H1 (cell line): Measurements from ENCODE around the gene SLC7A8. TPM values are rescaled to one million over a fixed set of nuclear protein-coding genes. Genes with fewer than 3 reads are reported as not detected.

ENCODE experiments used
- CTCF ChIA-PET: fragments of 300-600 bp; sonication (Branson Sonifier 250); formaldehyde crosslinking; loops from one replicate; lab custom pipeline; 2021; ENCODE audit not compliant: partially characterized antibody; lab: Charles Lee
- POLR2A ChIA-PET: fragments of 300-600 bp; sonication (Branson Sonifier 250); formaldehyde crosslinking; loops from one replicate; lab custom pipeline; 2021; ENCODE audit warnings: inconsistent platforms; ENCODE audit not compliant: partially characterized antibody; lab: Charles Lee
- DNase-seq, 2 experiments: peaks; one replicate each; pipeline versions ENCODE4 v3.0.0 to v3.0.0-alpha.2; 2010 to 2022; ENCODE audit warnings: low spot score in 2 of 2, low read depth in 1 of 2, mixed read lengths in 1 of 2
- FAIRE-seq: peaks from 2 replicates; lab custom pipeline; 2011; peaks lifted over from hg19 to GRCh38; lab: Jason Lieb, UNC
- H2AFZ ChIP-seq: 2 replicates; pipeline ENCODE4 v1.8.1; 2012; ENCODE audit warnings: low read length, inconsistent platforms
- H2AK5ac ChIP-seq: 2 replicates; pipeline ENCODE4 v1.6.1; 2013; ENCODE audit warnings: low read depth, low read length
- H2BK120ac ChIP-seq: replicated peaks from 2 replicates; pipeline ENCODE3; 2013; ENCODE audit warnings: low read depth, low read length, inconsistent platforms
- H2BK12ac ChIP-seq: 2 replicates; pipeline ENCODE4 v1.6.1; 2013; ENCODE audit warnings: low read depth, low read length
- H2BK15ac ChIP-seq: 2 replicates; pipeline ENCODE4 v1.6.1; 2013; ENCODE audit warnings: low read length
- H2BK20ac ChIP-seq: 2 replicates; pipeline ENCODE4 v1.6.1; 2013; ENCODE audit warnings: low read length
- H2BK5ac ChIP-seq: 2 replicates; pipeline ENCODE4 v1.6.1; 2013; ENCODE audit warnings: low read depth, low read length
- H3K14ac ChIP-seq: 2 replicates; pipeline ENCODE4 v1.6.1; 2013; ENCODE audit warnings: inconsistent platforms; ENCODE audit not compliant: insufficient read length
- H3K18ac ChIP-seq: 2 replicates; pipeline ENCODE4 v1.6.1; 2013; ENCODE audit warnings: low read length; ENCODE audit errors: extremely low read depth
- H3K23ac ChIP-seq: 2 replicates; pipeline ENCODE4 v1.6.1; 2013; ENCODE audit warnings: inconsistent platforms; ENCODE audit not compliant: insufficient read length
- H3K23me2 ChIP-seq: 2 replicates; pipeline ENCODE4 v1.6.1; 2013; ENCODE audit warnings: low read depth, low read length
- H3K27ac ChIP-seq: 2 replicates; pipeline ENCODE4 v1.6.1; 2011; ENCODE audit warnings: low read depth, low read length, inconsistent platforms
- H3K27me3 ChIP-seq, 4 experiments: replicated peaks in 1 of 4; 1 replicate in 1 of 4; 2 replicates in 3 of 4; pipeline versions ENCODE4 v1.6.1 to v1.8.1; 2011 to 2013; ENCODE audit warnings: low read length in 3 of 4, mild to moderate bottlenecking in 3 of 4, inconsistent platforms in 2 of 4, mixed read lengths in 2 of 4, moderate library complexity in 1 of 4; ENCODE audit not compliant: control insufficient read depth in 3 of 4, insufficient read depth in 3 of 4; ENCODE audit errors: extremely low read depth in 1 of 4
- H3K36me3 ChIP-seq, 4 experiments: 2 replicates each; pipeline versions ENCODE4 v1.6.1 to v1.8.1; 2011 to 2013; ENCODE audit warnings: mild to moderate bottlenecking in 4 of 4, low read length in 3 of 4, moderate library complexity in 2 of 4, control low read depth in 1 of 4, inconsistent platforms in 1 of 4; ENCODE audit not compliant: insufficient read depth in 4 of 4, control insufficient read depth in 2 of 4
- H3K4ac ChIP-seq: replicated peaks from 2 replicates; pipeline ENCODE3; 2013; ENCODE audit warnings: low read length, low read depth, mixed read lengths, inconsistent platforms; ENCODE audit not compliant: insufficient read length
- H3K4me1 ChIP-seq, 4 experiments: replicated peaks in 1 of 4; 1 replicate in 1 of 4; 2 replicates in 3 of 4; pipeline versions ENCODE4 v1.6.1 to v1.8.1; 2011 to 2013; ENCODE audit warnings: low read length in 3 of 4, inconsistent platforms in 2 of 4, mixed read lengths in 1 of 4; ENCODE audit not compliant: insufficient read depth in 4 of 4, control insufficient read depth in 3 of 4
- H3K4me2 ChIP-seq, 2 experiments: 2 replicates each; pipeline versions ENCODE4 v1.6.1 to v1.8.1; 2011 to 2013; ENCODE audit warnings: low read depth in 2 of 2, low read length in 2 of 2, control low read depth in 1 of 2, inconsistent platforms in 1 of 2, mild to moderate bottlenecking in 1 of 2; ENCODE audit not compliant: insufficient read depth in 1 of 2
- H3K4me3 ChIP-seq, 4 experiments: fragments of 200-600, 300-600 bp in 1 of 4; sonication (generic), shearing (Covaris generic), sonication (Bioruptor Twin) in 1 of 4; 2 replicates each; pipeline versions ENCODE4 v1.5.1 to v1.8.1; 2011 to 2016; ENCODE audit warnings: low read length in 4 of 4, low read depth in 3 of 4, control low read depth in 2 of 4, inconsistent platforms in 2 of 4, mild to moderate bottlenecking in 2 of 4, mixed read lengths in 1 of 4, moderate library complexity in 1 of 4; ENCODE audit not compliant: insufficient read depth in 2 of 4; ENCODE audit errors: extremely low read depth in 1 of 4
- H3K56ac ChIP-seq: replicated peaks from 2 replicates; pipeline ENCODE3; 2013; ENCODE audit warnings: low read depth, mild to moderate bottlenecking, mixed read lengths, low read length, inconsistent platforms; ENCODE audit not compliant: insufficient read length
- H3K79me1 ChIP-seq: 2 replicates; pipeline ENCODE4 v1.6.1; 2013; ENCODE audit warnings: low read depth, low read length, control low read depth
- H3K79me2 ChIP-seq, 2 experiments: 2 replicates each; pipeline versions ENCODE4 v1.6.1 to v1.8.1; 2012 to 2013; ENCODE audit warnings: low read length in 2 of 2, mild to moderate bottlenecking in 2 of 2, inconsistent platforms in 1 of 2; ENCODE audit not compliant: insufficient read depth in 2 of 2, control insufficient read depth in 1 of 2
- H3K9ac ChIP-seq, 4 experiments: replicated peaks in 1 of 4; 1 replicate in 1 of 4; 2 replicates in 3 of 4; pipeline versions ENCODE4 v1.6.1 to v1.8.1; 2011 to 2013; ENCODE audit warnings: low read depth in 3 of 4, low read length in 3 of 4, control low read depth in 2 of 4, mild to moderate bottlenecking in 2 of 4, moderate library complexity in 2 of 4, inconsistent platforms in 1 of 4; ENCODE audit errors: extremely low read depth in 1 of 4
- H3K9me3 ChIP-seq, 2 experiments: 2 replicates each; pipeline versions ENCODE4 v1.6.1 to v1.8.1; 2012 to 2013; ENCODE audit warnings: mild to moderate bottlenecking in 2 of 2, moderate library complexity in 2 of 2, control low read depth in 1 of 2, inconsistent platforms in 1 of 2, low read depth in 1 of 2, low read length in 1 of 2, mixed read lengths in 1 of 2; ENCODE audit not compliant: insufficient read depth in 2 of 2
- H4K20me1 ChIP-seq, 2 experiments: replicated peaks in 1 of 2; 2 replicates each; pipeline versions ENCODE3 to v1.8.1; 2011 to 2013; ENCODE audit warnings: inconsistent platforms in 2 of 2, low read length in 2 of 2, mild to moderate bottlenecking in 1 of 2; ENCODE audit not compliant: insufficient read depth in 2 of 2, control insufficient read depth in 1 of 2
- H4K5ac ChIP-seq: 2 replicates; pipeline ENCODE4 v1.6.1; 2013; ENCODE audit warnings: low read length, low read depth, mixed read lengths, inconsistent platforms; ENCODE audit not compliant: insufficient read length
- H4K8ac ChIP-seq: 2 replicates; pipeline ENCODE4 v1.8.0; 2013; ENCODE audit warnings: mild to moderate bottlenecking, moderate library complexity, low read length, inconsistent platforms; ENCODE audit not compliant: insufficient read depth; ENCODE audit errors: extremely low read depth
- H4K91ac ChIP-seq: replicated peaks from 2 replicates; pipeline ENCODE3; 2013; ENCODE audit warnings: low read length, mixed read lengths, inconsistent platforms; ENCODE audit not compliant: insufficient read length
- EP300 ChIP-seq, 2 experiments: IDR thresholded peaks; 1 replicate in 1 of 2; 2 replicates in 1 of 2; pipeline ENCODE4 v1.6.1; 2011 to 2012; ENCODE audit warnings: low read depth in 2 of 2, low read length in 2 of 2, mild to moderate bottlenecking in 2 of 2, borderline replicate concordance in 1 of 2, inconsistent platforms in 1 of 2, moderate library complexity in 1 of 2
- HDAC6 ChIP-seq: IDR thresholded peaks from one replicate; pipeline ENCODE4 v1.7.1; 2012; ENCODE audit warnings: low read depth, mild to moderate bottlenecking, inconsistent platforms, low read length, moderate library complexity
- PHF8 ChIP-seq: fragments of 200-600 bp; sonication (generic); conservative IDR thresholded peaks from 2 replicates; pipeline ENCODE4 v1.7.1; 2012; ENCODE audit warnings: low read depth, mild to moderate bottlenecking, inconsistent platforms, low read length, moderate library complexity
- SP2 ChIP-seq: IDR thresholded peaks from 2 replicates; pipeline ENCODE4 v1.6.1; 2012; ENCODE audit warnings: mild to moderate bottlenecking, low read length, inconsistent platforms
- TAF1 ChIP-seq: IDR thresholded peaks from 2 replicates; pipeline ENCODE4 v1.6.1; 2011; ENCODE audit warnings: mild to moderate bottlenecking, low read depth, low read length
- WGBS, 2 experiments: shearing (Covaris generic) in 1 of 2; methylation state at CpG; one replicate each; pipeline versions ENCODE4 v1.1.6 to v1.1.7; 2013 to 2015; ENCODE audit warnings: low lambda C conversion rate in 2 of 2, mixed read lengths in 2 of 2, inconsistent platforms in 1 of 2, low coverage in 1 of 2, missing lambda C conversion rate in 1 of 2; ENCODE audit not compliant: insufficient replicate concordance in 2 of 2, insufficient coverage in 1 of 2, insufficient read length in 1 of 2; ENCODE audit errors: extremely low coverage in 1 of 2, missing lambda C conversion rate in 1 of 2; 5-methylcytosine and 5-hydroxymethylcytosine counted together
- polyA plus RNA-seq, 7 experiments: library from polyadenylated mRNA; depleted of rRNA in 3 of 7; stranded (reverse) in 5 of 7; unstranded in 2 of 7; fragments of >200 nt in 5 of 7; fragments of 200-250 nt in 2 of 7; gene quantifications; 1 replicate in 5 of 7; 2 replicates in 1 of 7; 4 replicates in 1 of 7; pipeline versions ENCODE4 v1.2.1 to v1.2.3, GENCODE V29; 2011 to 2013; ENCODE audit warnings: missing spikeins in 2 of 7, mixed read lengths in 2 of 7
- total RNA-seq: library from RNA; stranded (reverse); fragmentation: NEBNext Ultra II Directional; extraction: Animal tissue kit (Norgen Biotek cat#: 25700); gene quantifications from 2 replicates; pipeline ENCODE4 v1.2.1, GENCODE V29; 2021

SLC7A8 gene
- total and polyA plus RNA-seq, 2 of the 8 experiments (the other 6 are each of a cell fraction or from before 2014, with no cell fraction given) = 182 to 204 TPM

DNA sequence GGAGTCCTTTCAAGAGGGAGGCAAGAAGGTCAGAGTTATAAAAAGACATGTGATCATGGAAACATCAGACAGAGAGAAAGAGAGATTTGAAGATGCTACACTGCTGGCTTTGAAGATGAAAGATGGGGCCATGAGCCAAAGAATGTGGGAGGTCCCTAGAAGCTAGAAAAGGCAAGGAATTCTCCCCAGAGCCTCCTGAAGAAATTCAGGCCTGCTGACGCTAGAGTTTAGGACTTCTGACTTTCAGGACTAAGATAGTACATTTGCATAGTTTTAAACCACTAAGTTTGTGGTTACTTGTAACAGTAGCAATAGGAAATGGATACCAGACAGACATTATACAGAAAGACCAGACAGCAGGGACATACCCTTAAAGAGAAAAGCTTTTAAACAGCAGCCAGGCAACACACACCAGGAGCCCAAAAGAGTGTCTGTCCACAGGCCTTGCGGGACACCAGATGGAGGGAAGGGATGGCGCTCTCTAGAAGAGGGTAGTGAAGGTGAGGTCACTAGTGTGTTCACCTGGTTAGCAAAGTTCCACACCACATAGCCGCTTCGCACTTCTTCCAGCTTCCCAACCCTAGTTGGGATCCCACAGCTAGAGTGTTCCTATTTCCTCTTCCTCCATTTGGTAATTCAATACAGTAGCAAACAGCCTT lies 34.7 kb downstream of the SLC7A8 start:
- no peak overlapping the region for H3K18ac ChIP-seq
- H2AK5ac ChIP-seq = no peak overlapping the region
- H2AFZ ChIP-seq = no peak overlapping the region
- no peak overlapping the region for H3K4me3 ChIP-seq
- H3K9me3 ChIP-seq = no peaks in the 10 kb centered on the region
- no peak overlapping the region for H3K4me2 ChIP-seq
- no peak overlapping the region for H2BK5ac ChIP-seq
- no peaks in the 10 kb centered on the region for H3K27me3 ChIP-seq
- CTCF ChIA-PET = interaction anchor here (0.6 to 1.8 kb wide), 3 partner anchors 27 to 74 kb away, joined by 3 to 7 read pairs (median 4); no protein-coding TSS in a partner anchor
- FAIRE-seq (no peak), DNase-seq (no peak)
- no peaks in the 10 kb centered on the region; a peak in 1 of 7 replicates for H3K4me1 ChIP-seq
- H3K4ac ChIP-seq = no peak overlapping the region
- H2BK15ac ChIP-seq = no peak overlapping the region
- no peak overlapping the region for H3K27ac ChIP-seq
- H4K20me1 ChIP-seq = peaks cover 2 to 4% of the 10 kb centered on the region in 2 experiments
- H2BK12ac ChIP-seq = no peak overlapping the region
- H3K9ac ChIP-seq = no peak overlapping the region
- no peak overlapping the region for H4K8ac ChIP-seq
- no peak overlapping the region for H4K5ac ChIP-seq
- H3K23ac ChIP-seq = no peak overlapping the region
- H3K79me1 ChIP-seq = no peaks in the 10 kb centered on the region; the same call in none of the 2 replicates
- H2BK120ac ChIP-seq = no peak overlapping the region
- H3K14ac ChIP-seq = no peak overlapping the region
- WGBS, 2 experiments = 96% methylated on average over 5 of the region's 5 CpGs; no CpG with 5 or more reads in 1 of the 2 experiments
- H3K79me2 ChIP-seq = no peaks in the 10 kb centered on the region
- no peak overlapping the region for H2BK20ac ChIP-seq
- H3K56ac ChIP-seq = no peak overlapping the region
- H3K36me3 ChIP-seq = peaks cover 0 to 23% (median 11%) of the 10 kb centered on the region in 4 experiments; a peak in 6 of 8 replicates
- H3K23me2 ChIP-seq = peaks cover 3% of the 10 kb centered on the region; the same call in 1 of the 2 replicates
- POLR2A ChIA-PET = interaction anchor here (1.0 to 1.2 kb wide), 2 partner anchors 13 to 38 kb away, joined by 3 read pairs; no protein-coding TSS in a partner anchor
- H4K91ac ChIP-seq = no peak overlapping the region
- no peak for TF ChIP-seq HDAC6
- TF ChIP-seq EP300 (IDR thresholded peaks at IDR 0.05; ENCODE audit: borderline replicate concordance in 1 of 2, low read depth in 2 of 2, low read length in 2 of 2) = no peak
- TF ChIP-seq TAF1 = no peak
- no peak for TF ChIP-seq PHF8
- no peak for TF ChIP-seq SP2
